Adipose tissue (tissue), 3 donors: Measurements from ENCODE around the gene STIL. TPM values are rescaled to one million over a fixed set of nuclear protein-coding genes. Genes with fewer than 3 reads are reported as not detected.

ENCODE experiments used
- H3K27ac ChIP-seq: one replicate; pipeline ENCODE4 v1.5.1; 2013; ENCODE audit warnings: low read depth, low read length
- WGBS, 3 donors: extraction: QIAGEN DNeasy Blood & Tissue Kit; methylation state at CpG; one replicate each; pipeline ENCODE4 v1.1.7; 2013; 5-methylcytosine and 5-hydroxymethylcytosine counted together
- polyA plus RNA-seq, 3 donors: library from polyadenylated mRNA; stranded (reverse); fragments of 200-250 nt; gene quantifications; one replicate each; pipeline ENCODE4 v1.2.3, GENCODE V29; 2013
- donor health status: healthy with polysubstance abuse.
- donor health status: Bipolar disorder and iron deficiency.
- donor health status: healthy.

Gene STIL
- polyA plus RNA-seq, 3 donors, result 0.22 to 0.56 (median 0.36) TPM

DNA sequence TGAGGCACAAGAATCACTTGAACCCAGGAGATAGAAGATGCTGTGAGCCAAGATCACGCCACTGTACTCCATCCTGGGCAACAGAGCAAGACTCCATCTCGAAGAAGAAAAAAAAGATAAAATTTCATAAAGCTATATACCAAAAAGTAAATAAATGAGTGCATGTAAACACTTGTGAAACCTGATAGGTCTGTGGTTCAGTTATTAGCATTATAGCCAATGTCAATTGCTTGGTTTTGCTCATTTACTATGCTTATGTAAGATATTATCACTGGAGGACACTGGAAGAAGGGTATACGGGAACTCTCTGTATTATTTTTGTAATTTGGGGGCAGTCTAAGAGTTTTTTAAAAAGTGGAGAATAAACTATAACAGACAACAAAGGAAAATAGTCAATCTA is 64.2 kb downstream of the STIL start:
- 94 to 97% (median 97%) methylated on average over 3 of the region's 3 CpGs for WGBS, 3 donors
- H3K27ac ChIP-seq, result no peak overlapping the region

DNA sequence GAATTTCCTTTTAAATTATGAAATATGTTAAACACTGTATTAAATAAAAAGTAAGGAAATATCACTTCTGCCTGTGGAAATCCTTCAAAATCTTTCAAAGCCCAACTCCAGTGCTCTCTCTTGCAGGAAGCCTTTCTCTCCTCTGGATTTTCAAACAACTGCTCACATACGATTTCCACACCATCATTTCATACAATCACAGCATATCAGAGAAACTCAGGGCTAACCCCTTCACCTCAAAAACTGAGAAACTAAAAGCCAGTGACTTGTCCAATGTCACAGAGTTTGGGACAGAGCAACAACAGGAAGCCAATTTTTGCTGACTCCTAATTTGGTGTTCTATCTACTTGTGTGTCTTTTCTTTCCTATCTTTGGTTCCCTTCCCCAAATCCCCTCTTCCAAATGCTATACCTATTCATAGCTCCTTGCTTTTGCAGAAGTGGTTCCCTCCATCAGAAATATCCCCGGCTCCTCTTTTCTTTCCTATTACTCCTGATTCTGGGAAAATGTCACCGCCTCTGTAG is 69.5 kb downstream of the STIL start:
- WGBS, 3 donors, result 54 to 72% (median 56%) methylated on average over 3 of the region's 3 CpGs
- H3K27ac ChIP-seq, result no peak overlapping the region

DNA sequence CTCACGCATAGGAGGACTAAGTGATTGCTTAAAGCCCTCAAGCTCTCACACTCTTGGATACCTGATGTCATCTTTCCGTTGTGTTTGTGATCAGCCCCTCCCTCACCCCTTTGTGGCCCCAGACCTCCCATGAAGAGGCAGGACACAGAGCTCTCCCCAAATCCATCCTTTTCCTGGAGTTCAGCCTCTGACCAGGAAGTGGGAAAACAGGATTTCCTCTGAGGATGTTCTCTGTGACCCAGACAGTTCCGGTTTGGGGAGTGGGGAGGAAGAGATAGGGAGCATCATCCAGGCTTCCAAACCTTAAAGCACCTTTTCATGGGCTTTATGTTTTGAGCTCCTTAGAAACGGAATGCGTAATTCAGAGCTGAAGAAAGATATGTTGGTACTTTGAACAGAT is 70.0 kb downstream of the STIL start:
- WGBS, 3 donors, result 56 to 65% (median 59%) methylated on average over 5 of the region's 5 CpGs
- no peak overlapping the region for H3K27ac ChIP-seq

DNA sequence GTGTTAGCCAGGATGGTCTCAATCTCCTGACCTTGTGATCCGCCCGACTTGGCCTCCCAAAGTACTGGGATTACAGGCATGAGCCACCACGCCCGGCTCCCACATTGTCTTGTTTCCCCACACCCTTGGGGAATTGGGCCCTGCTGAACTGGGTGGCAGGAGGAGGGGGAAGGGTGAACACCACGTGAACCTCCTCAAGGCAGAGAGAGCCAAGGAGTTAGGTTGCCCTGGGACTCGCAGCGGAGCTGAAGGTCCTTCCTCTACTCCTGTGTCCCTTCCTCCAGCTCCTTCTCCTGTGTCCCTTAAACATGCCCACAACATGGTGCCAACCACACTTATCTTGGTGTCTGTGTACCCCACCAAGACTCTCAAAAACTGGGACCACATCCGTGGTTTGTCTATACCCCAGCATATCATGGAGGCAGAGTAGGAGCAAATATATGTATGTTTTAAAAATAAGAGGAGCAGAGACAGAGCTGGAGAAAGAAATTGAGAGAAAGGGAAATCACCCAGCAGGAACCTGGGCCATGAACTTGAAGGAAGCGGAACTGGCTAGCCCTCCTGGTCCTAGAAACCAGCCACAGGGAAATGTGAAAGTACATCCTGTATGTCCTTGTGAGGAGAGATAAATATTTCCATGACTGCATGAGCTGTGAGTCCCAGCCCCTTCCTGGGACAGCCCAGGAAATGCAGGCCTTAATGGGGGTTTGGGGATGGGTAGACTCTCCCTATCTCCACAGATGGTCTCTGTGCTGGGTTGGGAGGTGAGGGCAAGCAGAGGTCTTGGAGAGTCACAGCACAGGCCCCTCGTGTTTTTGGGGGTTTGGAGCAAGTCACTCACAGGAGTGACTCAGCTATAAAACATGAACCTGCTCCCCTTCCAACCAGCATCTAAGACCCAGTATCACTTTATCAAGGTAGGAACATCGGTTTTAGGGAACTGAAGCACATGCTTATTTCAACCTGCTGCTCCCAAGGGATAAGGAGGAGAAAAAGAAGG is 72.5 kb downstream of the STIL start:
- no peak overlapping the region for H3K27ac ChIP-seq
- WGBS, 3 donors, result 58 to 76% (median 72%) methylated on average over 9 to 11 of the region's 11 CpGs

DNA sequence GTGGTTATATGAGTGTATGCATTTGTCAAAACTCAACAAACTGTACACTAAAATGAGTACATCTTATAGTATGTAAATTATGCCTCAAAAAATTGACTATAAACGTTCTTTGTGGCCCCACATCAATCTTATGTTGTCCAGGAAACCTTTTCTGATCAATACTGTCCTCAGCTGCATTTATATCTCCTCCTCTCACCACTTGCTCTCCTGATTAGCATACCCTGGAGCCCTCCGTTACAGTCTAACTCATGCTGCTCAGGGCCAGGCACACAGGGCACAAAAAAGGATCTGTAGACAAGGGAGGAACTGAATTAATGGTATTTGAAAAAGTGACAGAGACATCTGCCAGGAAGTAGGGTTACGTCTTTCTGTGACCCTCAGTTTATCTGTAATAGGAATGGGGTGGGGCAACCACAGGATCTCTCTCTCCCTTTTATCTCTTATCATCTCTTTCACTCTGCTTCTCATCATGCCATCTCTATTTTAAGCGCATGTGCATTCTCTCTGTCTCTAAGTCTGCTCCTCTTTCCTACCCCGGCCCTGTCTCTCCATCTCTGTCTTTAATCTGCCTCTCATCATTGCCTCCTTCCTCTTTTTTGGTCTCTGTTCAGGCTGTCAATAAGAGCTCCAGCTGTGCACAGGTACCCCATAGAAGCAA is 74.9 kb downstream of the STIL start:
- WGBS, 3 donors, result 62 to 65% (median 63%) methylated on average over 5 of the region's 5 CpGs
- H3K27ac ChIP-seq, result no peak overlapping the region

DNA sequence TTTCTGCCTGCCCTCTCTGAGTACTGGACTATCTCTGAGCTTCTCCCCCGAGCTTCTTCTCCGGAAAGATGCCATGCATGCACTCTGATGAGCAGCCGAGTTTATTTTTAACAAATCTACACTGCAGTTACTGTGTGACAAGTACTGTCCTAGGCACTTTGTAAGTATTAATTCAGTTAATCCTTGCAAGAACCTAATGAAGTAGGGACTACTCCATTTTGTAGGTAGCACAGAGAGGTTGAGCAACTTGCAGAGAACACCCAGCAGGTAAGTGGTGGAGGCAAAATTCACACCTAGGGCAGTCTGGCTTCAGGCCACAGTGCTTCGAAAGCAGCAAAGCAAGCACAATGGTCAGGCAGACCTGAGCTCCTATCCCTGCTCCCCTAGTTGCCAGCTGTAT is 78.1 kb downstream of the STIL start:
- WGBS, 3 donors, result 68 to 85% (median 74%) methylated on average over 4 of the region's 4 CpGs

DNA sequence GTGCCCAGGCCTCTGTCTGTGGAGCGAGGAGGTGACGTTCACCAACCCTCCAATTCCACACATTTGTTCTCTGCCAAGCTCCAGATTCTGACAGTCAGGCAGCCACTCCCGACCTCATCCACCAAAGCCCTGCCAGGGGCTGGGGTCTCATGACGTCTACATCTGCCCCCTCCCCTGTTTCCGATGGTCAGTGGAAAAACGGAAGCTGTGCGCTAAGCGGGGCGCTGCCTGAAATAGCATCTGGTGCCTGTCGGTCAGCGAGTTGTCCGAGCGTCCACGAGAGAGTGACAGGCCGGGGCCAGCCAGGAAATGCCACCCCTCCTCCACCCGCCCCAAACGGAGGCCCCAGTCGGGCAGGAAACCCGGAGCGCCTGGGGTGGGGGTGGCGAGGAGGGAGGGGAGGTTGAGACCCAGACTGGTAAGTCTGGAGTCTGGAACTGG is 78.7 kb downstream of the STIL start:
- 19 to 21% (median 19%) methylated on average over 19 to 21 of the region's 21 CpGs for WGBS, 3 donors
- no peak overlapping the region for H3K27ac ChIP-seq

More for the DNA sequence above, 78.1 kb downstream of the STIL start:
- no peak overlapping the region for H3K27ac ChIP-seq

DNA sequence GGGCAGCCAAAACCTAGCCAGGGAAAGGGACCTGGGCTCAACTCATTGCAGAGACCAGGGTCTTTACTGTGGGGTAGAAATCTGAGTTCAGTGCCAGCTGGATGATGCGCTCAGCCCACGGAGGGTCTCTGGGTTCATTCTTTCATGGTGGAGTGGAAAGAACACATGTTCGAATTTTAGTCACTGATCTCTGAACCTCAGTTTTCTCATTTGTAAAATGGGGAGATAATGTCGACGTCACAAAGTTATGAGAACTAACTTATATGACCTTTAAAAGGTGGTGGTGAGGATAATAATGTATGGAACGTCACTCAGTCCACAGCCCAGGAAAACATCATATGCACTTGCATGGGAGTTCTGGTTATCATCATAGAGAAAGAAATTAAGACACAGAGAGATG is 80.8 kb downstream of the STIL start:
- H3K27ac ChIP-seq, result no peak overlapping the region
- 54 to 82% (median 72%) methylated on average over 6 of the region's 6 CpGs for WGBS, 3 donors

DNA sequence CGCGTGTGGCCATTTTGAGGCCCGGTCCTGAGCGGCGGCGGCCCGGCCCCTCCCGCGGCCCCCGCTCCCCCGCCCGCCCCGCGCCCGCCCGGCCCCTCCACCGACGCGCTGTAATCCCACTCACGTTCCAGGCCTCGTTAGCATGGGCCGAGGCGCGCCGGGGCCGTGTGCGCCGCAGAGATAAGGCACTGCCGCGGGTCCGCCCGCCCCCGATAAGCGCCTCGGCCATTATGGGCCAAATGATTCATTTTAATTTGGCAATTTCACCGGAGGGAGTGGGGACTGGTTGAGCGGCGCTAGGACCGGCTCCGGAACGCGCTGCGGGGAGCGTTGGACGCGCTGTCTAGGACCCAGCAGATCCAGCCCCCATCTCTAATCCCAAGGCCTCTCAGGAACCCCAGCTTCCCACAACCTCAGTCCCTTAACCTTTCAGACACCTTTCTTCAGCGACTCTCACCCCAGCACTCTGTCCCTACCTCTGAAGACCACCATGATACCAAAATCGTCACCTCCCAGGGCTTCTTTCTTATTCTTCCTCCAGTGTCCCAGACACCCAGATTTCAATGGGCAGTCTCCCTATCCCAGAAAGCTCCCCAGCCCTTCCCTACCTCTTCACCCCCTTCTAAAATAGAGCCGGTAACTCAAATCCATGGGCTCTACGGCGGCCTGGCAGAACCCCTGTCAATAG is 81.6 kb downstream of the STIL start, which contains the start of gene TAL1:
TAL1 (minus strand) TSS at position 39 of the 688 bp plus-strand sequence. CDS start 6,337 bp downstream, outside the sequence.
- 6 to 8% (median 7%) methylated on average over 49 to 51 of the region's 51 CpGs for WGBS, 3 donors
- H3K27ac ChIP-seq, result no peak within 1 kb of the TSS

DNA sequence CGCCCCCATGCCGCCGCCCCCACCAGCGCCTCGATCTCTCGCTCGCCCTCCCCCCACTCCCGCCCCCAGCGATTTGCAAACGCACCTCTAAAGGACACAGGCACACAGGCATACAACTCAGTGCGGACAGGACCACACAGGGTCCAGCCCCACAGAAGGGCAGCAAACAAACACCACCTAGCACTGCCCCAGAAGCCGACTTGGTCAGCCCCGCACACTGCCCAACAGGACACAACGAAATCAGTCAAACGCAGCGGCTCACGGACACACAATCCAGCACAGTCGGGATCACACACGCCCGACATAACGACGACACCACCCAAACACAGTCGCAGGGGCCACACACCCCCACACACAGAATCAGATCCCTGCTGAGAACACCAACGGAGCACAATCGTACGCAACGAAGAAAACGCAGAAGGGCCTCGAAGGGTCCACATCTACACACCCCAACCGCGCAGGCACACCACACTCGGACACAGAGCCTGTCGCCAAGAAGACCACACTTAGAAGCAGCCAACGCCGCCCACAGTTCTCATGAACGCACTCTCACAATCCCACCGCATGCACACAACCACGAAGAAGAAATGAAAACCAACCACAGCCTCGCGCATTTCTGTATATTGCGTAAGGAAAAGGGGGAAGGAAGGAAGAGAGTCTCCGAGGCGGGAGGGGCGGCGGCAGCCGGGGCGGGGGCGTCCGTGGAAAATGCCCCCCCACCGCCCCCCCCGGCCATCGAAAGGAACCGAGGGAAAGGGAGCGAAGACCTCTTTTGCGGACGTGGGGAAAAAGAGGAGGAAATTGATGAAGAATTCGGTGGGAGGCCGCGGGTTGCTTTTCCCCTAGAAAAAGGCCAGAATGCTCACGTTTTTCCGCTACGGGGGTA is 82.4 kb downstream of the STIL start:
- WGBS, 3 donors, result 2 to 5% (median 3%) methylated on average over 57 to 62 of the region's 62 CpGs
- H3K27ac ChIP-seq, result no peak overlapping the region

DNA sequence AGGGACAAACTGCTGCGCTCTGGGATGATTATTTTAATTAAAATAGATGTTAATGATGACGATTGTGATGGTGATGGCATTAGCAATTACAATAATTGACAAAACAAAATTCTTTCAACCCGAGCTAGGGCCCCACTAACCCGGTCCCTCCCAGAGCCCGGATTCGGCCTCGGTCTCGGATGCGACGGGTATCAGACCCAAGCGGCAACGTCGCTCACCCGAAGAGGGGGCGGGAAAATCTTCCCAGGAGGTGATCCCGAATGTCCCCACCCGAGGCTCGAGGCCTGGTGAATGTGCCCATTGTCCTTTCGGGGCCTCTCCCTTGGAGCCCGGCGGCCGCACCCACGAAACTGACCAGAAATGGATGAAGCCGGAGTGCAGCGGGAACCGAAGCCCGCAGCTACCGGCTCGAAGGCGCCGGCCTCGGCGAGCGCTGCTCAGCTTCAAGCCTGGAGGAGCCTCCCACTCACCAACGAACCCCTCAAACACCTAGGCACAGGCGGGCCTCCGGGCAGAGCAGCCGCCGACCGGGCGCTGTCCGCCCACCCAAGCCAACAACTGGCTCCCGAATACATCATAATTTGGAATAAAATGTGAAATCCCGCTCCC is 83.2 kb downstream of the STIL start:
- WGBS, 3 donors, result 4 to 5% (median 5%) methylated on average over 44 of the region's 44 CpGs
- no peak overlapping the region for H3K27ac ChIP-seq

DNA sequence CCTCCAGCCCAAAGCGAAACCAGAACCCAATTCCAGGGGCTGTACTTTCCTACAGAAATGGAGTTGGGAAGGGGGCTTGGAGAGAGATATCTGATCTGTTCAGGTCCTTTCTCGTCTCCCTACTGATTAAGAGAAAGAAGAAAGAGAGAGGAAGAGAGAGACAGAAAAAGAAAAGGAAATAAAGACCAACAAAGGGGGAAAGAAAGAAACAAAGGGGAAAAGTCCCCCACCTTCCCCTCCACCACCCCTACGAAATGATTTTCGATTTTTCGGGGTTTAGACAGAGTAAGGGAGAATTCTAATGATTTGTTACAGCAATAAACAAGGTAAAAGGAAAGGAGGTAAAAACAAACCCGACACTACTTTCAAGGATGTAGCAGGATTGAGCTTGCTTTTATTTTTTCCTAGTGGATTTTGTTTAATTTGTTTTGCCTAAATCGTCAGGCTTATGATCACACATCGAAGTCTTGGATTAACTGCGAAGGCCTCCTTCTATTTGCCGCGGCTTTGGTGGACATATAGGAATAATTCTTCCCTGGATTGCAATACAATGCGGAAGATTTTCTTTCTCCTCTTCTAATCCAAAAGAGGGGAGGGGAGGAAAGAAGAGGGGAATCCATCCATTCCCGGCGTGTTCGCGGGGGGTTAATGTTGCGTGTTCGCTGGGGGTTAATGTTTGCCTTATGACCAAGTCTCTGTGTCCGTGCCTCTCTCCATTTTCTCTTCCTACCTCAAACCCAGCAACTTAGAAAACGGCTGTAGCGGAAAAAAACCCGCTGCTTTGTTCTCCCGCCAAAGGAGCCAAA is 83.9 kb downstream of the STIL start:
- H3K27ac ChIP-seq, result no peak overlapping the region
- WGBS, 3 donors, result 8 to 15% (median 12%) methylated on average over 23 of the region's 23 CpGs

DNA sequence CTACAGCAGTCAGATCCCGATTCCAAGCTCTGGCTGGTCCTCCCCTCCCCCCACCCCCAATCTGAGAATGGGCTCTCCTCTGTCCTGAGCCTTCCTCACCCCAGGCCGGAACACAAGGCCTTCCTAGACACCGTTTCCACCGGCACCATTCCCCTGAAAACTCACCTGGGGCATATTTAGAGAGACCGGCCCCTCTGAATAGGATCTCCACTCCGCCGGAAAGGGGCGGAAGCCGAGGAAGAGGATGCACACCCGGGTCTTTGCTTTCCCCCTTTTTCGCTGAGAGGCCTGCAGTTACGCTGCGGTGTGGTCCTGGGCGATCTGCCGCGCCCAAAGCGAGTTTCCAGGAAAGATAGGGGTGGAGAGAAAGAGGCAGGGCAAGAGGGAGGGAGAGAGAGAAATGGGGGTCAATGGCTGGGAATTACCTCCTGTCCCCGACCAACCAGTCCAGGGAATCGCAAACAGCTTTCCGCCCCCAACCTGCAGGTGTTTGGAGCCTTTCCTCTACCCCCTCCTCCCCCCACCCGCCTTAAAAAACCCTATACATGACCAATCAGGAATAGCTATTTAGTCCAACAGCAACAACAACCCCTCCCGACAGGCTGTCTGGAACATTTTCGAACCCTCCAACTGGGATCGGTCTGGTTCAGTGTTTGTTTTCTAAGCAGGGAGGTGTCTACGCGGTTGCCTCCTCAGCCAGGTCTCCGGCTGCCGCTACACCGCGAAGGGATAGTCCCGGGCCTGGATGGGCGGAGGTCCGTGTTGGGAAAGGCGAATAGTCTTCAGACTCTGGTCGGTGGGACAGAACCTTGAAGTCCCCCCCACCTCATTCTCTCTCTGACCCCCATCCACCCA is 84.7 kb downstream of the STIL start:
- 10 to 16% (median 14%) methylated on average over 35 of the region's 35 CpGs for WGBS, 3 donors
- H3K27ac ChIP-seq, result no peak overlapping the region

DNA sequence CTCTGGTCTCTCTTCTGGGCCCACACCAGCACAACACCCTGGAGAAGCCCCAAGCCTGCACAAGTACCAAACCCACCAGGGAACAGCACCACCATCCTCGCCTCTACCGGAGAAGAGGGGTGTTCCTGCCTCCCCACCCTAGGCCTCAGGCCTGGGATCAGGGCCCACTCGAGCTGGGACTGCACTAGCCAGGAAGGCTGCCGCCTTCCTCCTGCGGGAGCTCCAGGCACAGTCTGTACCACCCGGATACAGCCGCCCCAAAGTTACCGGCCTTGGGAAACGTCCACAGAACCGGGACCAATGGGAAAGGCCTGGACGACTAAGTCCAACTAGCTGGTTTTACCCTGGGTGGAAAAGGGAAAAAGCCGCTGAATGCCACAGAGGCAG is 85.3 kb downstream of the STIL start:
- no peak overlapping the region for H3K27ac ChIP-seq
- 32 to 47% (median 46%) methylated on average over 12 of the region's 12 CpGs for WGBS, 3 donors

DNA sequence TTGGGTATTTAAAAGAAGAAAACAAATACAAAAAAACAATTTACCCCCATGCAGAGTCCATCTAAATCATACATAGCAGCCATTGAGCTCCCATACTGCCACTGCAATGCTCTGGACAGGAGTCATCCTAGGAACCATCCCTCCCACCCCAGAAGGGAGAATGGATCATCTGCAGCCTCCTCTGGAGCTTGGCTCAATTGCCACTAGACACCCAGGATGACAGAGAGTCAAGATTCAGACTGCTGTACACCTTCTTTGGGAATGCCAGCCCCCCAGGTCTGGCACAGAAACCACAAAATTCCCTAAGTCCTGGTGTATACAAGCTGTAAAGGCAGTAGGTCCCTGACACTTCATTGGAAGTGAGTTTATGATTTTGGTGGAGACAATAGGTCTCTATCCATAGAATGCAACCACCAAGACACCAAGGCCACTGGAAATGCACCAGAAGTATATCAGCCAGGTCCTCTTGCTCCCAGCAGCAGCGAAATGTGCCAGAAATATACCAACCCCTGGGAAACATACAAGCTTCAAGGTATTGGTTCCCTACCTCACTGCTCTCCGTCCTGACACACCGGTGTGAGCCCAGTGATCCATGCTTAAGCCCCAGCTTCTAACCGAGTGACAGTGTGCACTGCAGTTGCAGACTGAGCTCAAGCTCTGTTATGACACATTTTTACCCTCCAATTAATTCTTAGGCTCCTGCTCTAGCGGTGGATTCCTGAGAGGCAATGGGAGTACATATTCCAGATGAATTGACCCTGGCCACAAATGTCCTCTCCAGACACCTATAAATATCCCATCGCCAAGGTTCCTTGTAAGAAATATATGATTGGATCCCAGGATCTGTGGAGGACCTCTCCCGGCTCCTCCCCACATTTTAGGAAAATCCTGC is 86.4 kb downstream of the STIL start:
- WGBS, 3 donors, result 42 to 71% (median 65%) methylated on average over 7 of the region's 7 CpGs
- H3K27ac ChIP-seq, result no peak overlapping the region
